Bronchial epithelial cell (primary cell): Measurements from ENCODE around the gene RARG. TPM values are rescaled to one million over a fixed set of nuclear protein-coding genes. Genes with fewer than 3 reads are reported as not detected.
"Not testable (repeated sequence)": the region's sequence is repeated elsewhere in the genome, so short reads cannot be mapped to it uniquely, and the experiment has no call there.

Source experiments
- DNase-seq: peaks from one replicate; pipeline ENCODE4 v3.0.0-alpha.2; 2010; ENCODE audit warnings: low read depth
- FAIRE-seq: peaks from 2 replicates; lab custom pipeline; 2011; peaks lifted over from hg19 to GRCh38; lab: Jason Lieb, UNC
- H3K27me3 ChIP-seq: 2 replicates; pipeline ENCODE4 v1.5.1; 2011; ENCODE audit warnings: low read length; ENCODE audit not compliant: control insufficient read depth, insufficient read depth
- H3K36me3 ChIP-seq: 2 replicates; pipeline ENCODE4 v1.5.1; 2011; ENCODE audit warnings: low read length; ENCODE audit not compliant: control insufficient read depth, insufficient read depth
- H3K4me3 ChIP-seq: 2 replicates; pipeline ENCODE4 v1.5.1; 2011; ENCODE audit warnings: mild to moderate bottlenecking, low read depth, low read length, control low read depth
- total RNA-seq: library from RNA; depleted of rRNA; stranded (reverse); fragments of >200 nt; gene quantifications from 2 replicates; pipeline ENCODE4 v1.2.1, GENCODE V29; 2014
- TF ChIP-seq, protein P1 (sequence below): IDR thresholded peaks from 2 replicates; pipeline ENCODE4 v1.5.1; 2011; ENCODE audit warnings: mild to moderate bottlenecking, moderate library complexity, low read length, control low read depth, inconsistent platforms; ENCODE audit not compliant: insufficient read depth, severe bottlenecking

RARG gene
- total RNA-seq, 1 donor from 2014 or later: 24.7 TPM

DNA sequence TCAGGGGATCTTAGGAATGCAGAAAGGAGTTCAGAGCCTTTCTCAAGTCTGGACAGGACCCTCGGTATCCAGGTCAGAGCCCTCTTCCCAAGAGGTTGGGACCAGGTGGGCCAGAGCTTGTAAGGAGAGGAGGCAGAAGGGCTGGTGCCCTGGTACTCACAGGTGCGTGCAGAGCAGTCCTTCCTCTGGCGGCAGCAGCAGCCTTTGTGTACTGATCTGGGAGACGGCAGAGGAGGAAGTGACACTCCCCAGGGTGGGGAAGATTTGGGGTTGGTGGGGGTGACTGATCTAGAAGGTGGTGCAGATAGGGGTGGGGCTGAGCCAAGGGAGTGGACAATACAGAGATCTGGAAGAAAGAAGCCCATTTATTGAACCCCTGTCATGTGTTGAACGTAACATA is 25.0 kb downstream of the RARG start, which contains the start of gene ITGB7:
TSS of gene ITGB7 (minus strand) at position 210 of the 400 bp plus-strand sequence. CDS start 6,808 bp downstream, outside the sequence.
- FAIRE-seq: no peak

DNA sequence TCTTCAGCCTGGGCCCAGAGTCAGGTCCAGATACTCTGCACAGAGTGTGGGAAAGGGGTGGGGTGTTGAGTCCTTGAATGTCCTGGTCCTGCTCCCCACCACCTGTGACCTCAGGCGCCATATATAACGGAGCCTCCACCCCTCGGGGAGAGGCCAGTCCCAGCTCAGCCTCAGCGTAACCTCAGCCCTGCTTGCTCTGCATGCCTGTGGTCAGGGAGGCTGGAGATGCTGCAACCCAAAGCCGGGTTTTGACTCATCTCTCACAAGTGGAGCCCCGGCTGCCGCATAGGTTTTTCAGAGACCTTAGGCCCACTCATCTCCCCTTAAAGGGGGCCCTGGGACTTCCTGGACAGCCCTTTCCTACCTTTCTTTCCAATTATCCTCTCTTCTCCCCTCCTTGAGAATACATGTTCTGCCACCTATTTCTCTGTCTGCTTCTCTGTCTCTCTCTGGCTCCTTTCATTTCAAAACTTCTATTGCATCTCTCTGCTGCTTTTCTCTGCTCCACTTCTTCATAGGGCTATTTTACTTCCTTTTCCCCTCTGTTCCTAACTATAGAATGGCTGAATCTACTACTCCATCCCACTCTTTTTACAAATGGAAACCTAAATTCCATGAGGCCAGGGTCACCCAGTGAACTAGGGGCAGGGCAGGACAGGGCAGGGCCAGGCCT is 26.1 kb downstream of the RARG start:
- peaks cover 2% of the 10 kb centered on the region for H3K36me3 ChIP-seq
- no peaks in the 10 kb centered on the region for H3K27me3 ChIP-seq
- FAIRE-seq (no peak), DNase-seq (peak; percentile 63)
- H3K4me3 ChIP-seq: no peak overlapping the region
- TF ChIP-seq, protein P1, sequence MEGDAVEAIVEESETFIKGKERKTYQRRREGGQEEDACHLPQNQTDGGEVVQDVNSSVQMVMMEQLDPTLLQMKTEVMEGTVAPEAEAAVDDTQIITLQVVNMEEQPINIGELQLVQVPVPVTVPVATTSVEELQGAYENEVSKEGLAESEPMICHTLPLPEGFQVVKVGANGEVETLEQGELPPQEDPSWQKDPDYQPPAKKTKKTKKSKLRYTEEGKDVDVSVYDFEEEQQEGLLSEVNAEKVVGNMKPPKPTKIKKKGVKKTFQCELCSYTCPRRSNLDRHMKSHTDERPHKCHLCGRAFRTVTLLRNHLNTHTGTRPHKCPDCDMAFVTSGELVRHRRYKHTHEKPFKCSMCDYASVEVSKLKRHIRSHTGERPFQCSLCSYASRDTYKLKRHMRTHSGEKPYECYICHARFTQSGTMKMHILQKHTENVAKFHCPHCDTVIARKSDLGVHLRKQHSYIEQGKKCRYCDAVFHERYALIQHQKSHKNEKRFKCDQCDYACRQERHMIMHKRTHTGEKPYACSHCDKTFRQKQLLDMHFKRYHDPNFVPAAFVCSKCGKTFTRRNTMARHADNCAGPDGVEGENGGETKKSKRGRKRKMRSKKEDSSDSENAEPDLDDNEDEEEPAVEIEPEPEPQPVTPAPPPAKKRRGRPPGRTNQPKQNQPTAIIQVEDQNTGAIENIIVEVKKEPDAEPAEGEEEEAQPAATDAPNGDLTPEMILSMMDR: no peak

More for the DNA sequence above, 25.0 kb downstream of the RARG start, which contains the start of gene ITGB7:
- no peaks in the 10 kb centered on the region for H3K27me3 ChIP-seq
- H3K4me3 ChIP-seq: no peak within 1 kb of the TSS
- H3K36me3 ChIP-seq: peaks cover 13% of the 10 kb centered on the region
- TF ChIP-seq, protein P1: no peak
- no peak for DNase-seq

DNA sequence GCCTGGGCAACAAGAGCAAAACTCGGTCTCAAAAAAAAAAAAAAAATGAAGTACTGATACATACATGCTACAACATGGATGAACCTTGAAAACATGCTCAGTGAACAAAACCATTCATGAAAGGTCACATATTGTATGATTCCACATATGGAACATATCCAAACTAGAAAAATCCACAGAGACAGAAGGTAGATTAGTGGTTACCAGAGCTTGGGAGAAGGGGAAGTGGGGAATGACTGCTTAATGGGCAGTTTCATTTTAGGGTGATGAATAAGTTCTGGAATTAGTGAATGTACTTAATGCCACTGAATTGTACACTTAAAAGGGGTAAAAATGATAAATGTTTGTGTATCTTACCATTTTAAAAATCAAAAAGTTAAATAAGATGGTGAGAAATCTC is 27.7 kb downstream of the RARG start:
- Histone ChIP-seq H3K4me3 (no peak overlapping the region), H3K36me3 (no peaks in the 10 kb centered on the region), H3K27me3 (no peaks in the 10 kb centered on the region)
- DNase-seq (no peak), FAIRE-seq (no peak)
- TF ChIP-seq, protein P1: no peak

DNA sequence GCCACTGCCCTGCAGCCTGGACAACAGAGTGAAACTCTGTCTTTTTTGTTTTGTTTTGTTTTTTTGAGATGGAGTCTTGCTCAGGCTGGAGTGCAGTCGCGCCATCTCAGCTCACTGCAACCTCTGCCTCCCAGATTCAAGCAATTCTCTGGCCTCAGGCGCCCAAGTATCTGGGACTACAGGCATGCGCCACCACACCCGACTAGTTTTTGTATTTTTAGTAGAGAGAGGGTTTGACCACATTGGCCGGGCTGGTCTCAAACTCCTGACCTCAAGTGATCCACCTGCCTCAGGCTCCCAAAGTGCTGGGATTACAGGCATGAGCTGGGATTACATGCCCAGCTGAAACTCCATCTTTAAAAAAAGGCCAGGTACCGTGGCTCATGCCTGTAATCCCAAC is 29.7 kb downstream of the RARG start:
- not testable (repeated sequence) for H3K4me3 ChIP-seq, H3K36me3 ChIP-seq, FAIRE-seq, H3K27me3 ChIP-seq, DNase-seq

DNA sequence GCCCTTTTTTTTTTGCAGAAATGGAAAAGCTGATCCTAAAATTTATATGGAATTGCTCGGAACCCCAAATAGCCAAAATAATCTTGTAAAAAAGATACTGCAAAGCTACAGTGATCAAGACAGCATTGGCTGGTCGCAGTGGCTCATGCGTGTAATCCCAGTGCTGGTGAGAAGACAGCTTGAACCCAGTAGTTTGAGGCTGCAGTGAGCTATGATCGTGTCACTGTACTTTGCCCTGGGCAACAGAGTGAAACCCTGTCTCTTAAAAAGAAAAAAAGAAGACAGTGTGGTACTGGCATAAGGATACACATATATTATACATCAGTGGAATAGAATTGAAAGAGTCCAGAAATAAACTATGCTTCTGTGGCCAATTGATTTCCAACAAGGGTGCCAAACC is 30.4 kb downstream of the RARG start:
- DNase-seq: no peak
- FAIRE-seq: no peak
- Histone ChIP-seq H3K27me3 (no peaks in the 10 kb centered on the region), H3K4me3 (no peak overlapping the region), H3K36me3 (no peaks in the 10 kb centered on the region)
- TF ChIP-seq, protein P1: no peak

DNA sequence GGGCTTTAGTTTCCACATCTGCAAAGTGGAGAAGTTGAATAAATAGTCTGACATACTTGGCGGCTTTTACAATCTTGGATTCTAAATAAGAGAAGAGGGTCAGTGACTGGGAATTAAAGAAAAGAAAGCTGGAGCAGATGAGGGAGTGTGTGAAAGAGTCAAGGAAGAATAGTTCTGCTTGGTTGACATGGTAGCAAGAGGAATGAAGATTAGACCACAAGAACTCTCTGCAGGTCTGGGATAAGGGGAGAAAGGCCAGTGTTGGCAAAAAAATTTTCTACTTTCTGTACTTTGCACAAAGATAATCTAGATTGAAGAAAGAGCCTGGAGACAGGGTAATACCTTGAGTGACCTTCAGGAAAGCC is 30.9 kb downstream of the RARG start:
- no peak for FAIRE-seq
- Histone ChIP-seq H3K27me3 (no peaks in the 10 kb centered on the region), H3K4me3 (no peak overlapping the region), H3K36me3 (no peaks in the 10 kb centered on the region)
- no peak for DNase-seq
- TF ChIP-seq, protein P1: no peak
